HL-60/S4 treated with retinoic acid at 250 ng/mL for 4 days and 3 days (cell line): ENCODE results near the gene FOXE3.

Experiments used
- in situ Hi-C: fragments of 300-500 bp; cut with MboI; formaldehyde crosslinking; loops from 2 replicates; pipeline ENCODE4 v1.7.0; 2022; ENCODE audit warnings: low sequenced_read_pairs

FOXE3 gene

GRCh38 chr1:47402591-47402990, 13.5 kb upstream of the FOXE3 start:
- in situ Hi-C loops: no loop called here

GRCh38 chr1:47403321-47403910, 12.7 kb upstream of the FOXE3 start:
- in situ Hi-C loops: no loop called here

GRCh38 chr1:47405697-47406096, 10.4 kb upstream of the FOXE3 start:
- in situ Hi-C loops: no loop called here

- in situ Hi-C loops: no loop called here
Observed at GRCh38 chr1:47406966-47407365, 9.1 kb upstream of the FOXE3 start.

GRCh38 chr1:47407481-47407880, 8.6 kb upstream of the FOXE3 start:
- in situ Hi-C loops: no loop called here

GRCh38 chr1:47409311-47410067, 6.6 kb upstream of the FOXE3 start:
- in situ Hi-C loops: no loop called here

GRCh38 chr1:47410068-47410455, 6.0 kb upstream of the FOXE3 start:
- in situ Hi-C loops: no loop called here

GRCh38 chr1:47411436-47411835, 4.6 kb upstream of the FOXE3 start:
- in situ Hi-C loops: no loop called here

- in situ Hi-C loops: no loop called here
Observed at GRCh38 chr1:47412437-47412836, 3.6 kb upstream of the FOXE3 start.

GRCh38 chr1:47416319-47417169, 459 bp downstream of the FOXE3 start:
- in situ Hi-C loops: no loop called here

- in situ Hi-C loops: no loop called here
Observed at GRCh38 chr1:47417170-47418044, 1.3 kb downstream of the FOXE3 start.

- in situ Hi-C loops: no loop called here
Observed at GRCh38 chr1:47418122-47418521, 2.0 kb downstream of the FOXE3 start.

- in situ Hi-C loops: no loop called here
Observed at GRCh38 chr1:47418681-47419325, 2.7 kb downstream of the FOXE3 start.

GRCh38 chr1:47420547-47420946, 4.5 kb downstream of the FOXE3 start:
- in situ Hi-C loops: no loop called here

- in situ Hi-C loops: no loop called here
Observed at GRCh38 chr1:47423872-47424271, 7.8 kb downstream of the FOXE3 start.

GRCh38 chr1:47424336-47424982, 8.4 kb downstream of the FOXE3 start:
- in situ Hi-C loops: no loop called here

- in situ Hi-C loops: no loop called here
Observed at GRCh38 chr1:47431534-47431933, 15.4 kb downstream of the FOXE3 start.

GRCh38 chr1:47432071-47433036, 16.3 kb downstream of the FOXE3 start:
- in situ Hi-C loops: no loop called here

- in situ Hi-C loops: no loop called here
Observed at GRCh38 chr1:47433037-47433421, 16.9 kb downstream of the FOXE3 start.
